ENCODE results near the gene ABCA9.

DNA sequence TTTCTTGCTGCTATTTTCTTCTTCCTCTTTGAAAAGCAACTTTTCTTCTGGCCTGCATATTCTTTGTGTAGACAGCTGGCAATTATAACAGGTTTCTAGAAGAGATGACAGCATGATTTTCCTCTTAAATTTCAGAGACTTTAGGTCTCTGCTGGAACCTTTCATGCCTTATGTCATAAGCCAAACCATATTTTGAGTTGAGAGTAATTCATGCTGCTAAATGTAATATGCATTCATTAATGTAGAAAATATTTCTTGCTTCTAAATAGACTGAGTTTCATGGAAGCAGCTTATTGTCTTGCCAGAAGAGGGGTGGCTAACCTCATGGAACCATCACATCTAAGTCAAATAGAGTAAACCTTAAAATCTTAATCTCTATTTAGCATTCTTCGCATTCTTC lies 25.9 kb upstream of the ABCA9 start:
- TF ChIP-seq, protein P1, sequence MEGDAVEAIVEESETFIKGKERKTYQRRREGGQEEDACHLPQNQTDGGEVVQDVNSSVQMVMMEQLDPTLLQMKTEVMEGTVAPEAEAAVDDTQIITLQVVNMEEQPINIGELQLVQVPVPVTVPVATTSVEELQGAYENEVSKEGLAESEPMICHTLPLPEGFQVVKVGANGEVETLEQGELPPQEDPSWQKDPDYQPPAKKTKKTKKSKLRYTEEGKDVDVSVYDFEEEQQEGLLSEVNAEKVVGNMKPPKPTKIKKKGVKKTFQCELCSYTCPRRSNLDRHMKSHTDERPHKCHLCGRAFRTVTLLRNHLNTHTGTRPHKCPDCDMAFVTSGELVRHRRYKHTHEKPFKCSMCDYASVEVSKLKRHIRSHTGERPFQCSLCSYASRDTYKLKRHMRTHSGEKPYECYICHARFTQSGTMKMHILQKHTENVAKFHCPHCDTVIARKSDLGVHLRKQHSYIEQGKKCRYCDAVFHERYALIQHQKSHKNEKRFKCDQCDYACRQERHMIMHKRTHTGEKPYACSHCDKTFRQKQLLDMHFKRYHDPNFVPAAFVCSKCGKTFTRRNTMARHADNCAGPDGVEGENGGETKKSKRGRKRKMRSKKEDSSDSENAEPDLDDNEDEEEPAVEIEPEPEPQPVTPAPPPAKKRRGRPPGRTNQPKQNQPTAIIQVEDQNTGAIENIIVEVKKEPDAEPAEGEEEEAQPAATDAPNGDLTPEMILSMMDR (IDR thresholded peaks at IDR 0.05; ENCODE audit: low read depth, low read length) = no peak
- TF ChIP-seq EZH2phosphoT487 (IDR thresholded peaks at IDR 0.05; ENCODE audit: low read depth) = no peak

Data from OCI-LY3 (cell line).